ENCODE results near the gene LTN1.
A peak's percentile ranks its signal among the peaks of the same experiment; 100 is the strongest.
"Not testable (repeated sequence)": the region's sequence is repeated elsewhere in the genome, so short reads cannot be mapped to it uniquely, and the experiment has no call there.

Gene LTN1

GRCh38 chr21:28979092-28979491 is 13.6 kb downstream of the LTN1 start:
- DNase-seq = no peak

GRCh38 chr21:28975397-28975796 is 17.3 kb downstream of the LTN1 start:
- no peak for DNase-seq

- no peak for DNase-seq
Measured at GRCh38 chr21:28974531-28975227, 18.0 kb downstream of the LTN1 start.

GRCh38 chr21:28972398-28972797 is 20.3 kb downstream of the LTN1 start:
- no peak for DNase-seq

- DNase-seq = no peak
Measured at GRCh38 chr21:28971171-28971570, 21.5 kb downstream of the LTN1 start.

GRCh38 chr21:28963831-28964230 is 28.8 kb downstream of the LTN1 start:
- DNase-seq = no peak

GRCh38 chr21:28962465-28962864 is 30.2 kb downstream of the LTN1 start:
- no peak for DNase-seq

GRCh38 chr21:28961927-28962326 is 30.8 kb downstream of the LTN1 start:
- DNase-seq = no peak

- DNase-seq = no peak
Measured at GRCh38 chr21:28960245-28960644, 32.4 kb downstream of the LTN1 start.

- no peak for DNase-seq
Measured at GRCh38 chr21:28959367-28960099, 33.1 kb downstream of the LTN1 start.

GRCh38 chr21:28953247-28953646 is 39.4 kb downstream of the LTN1 start:
- DNase-seq = no peak

- DNase-seq = no peak
Measured at GRCh38 chr21:28952686-28953085, 40.0 kb downstream of the LTN1 start.

- no peak for DNase-seq
Measured at GRCh38 chr21:28949318-28949717, 43.4 kb downstream of the LTN1 start.

GRCh38 chr21:28944296-28944695 is 48.4 kb downstream of the LTN1 start:
- DNase-seq = no peak

- DNase-seq = no peak
Measured at GRCh38 chr21:28943631-28944030, 49.0 kb downstream of the LTN1 start.

- DNase-seq = no peak
Measured at GRCh38 chr21:28938726-28939125, 54.0 kb downstream of the LTN1 start.

GRCh38 chr21:28937737-28938136 is 54.9 kb downstream of the LTN1 start:
- no peak for DNase-seq

GRCh38 chr21:28936721-28937120 is 56.0 kb downstream of the LTN1 start:
- DNase-seq = no peak

- DNase-seq = no peak
Measured at GRCh38 chr21:28936036-28936435, 56.6 kb downstream of the LTN1 start.

- peak; percentile 2 for DNase-seq
Measured at GRCh38 chr21:28932717-28933116, 60.0 kb downstream of the LTN1 start.

- not testable (repeated sequence) for DNase-seq
Measured at GRCh38 chr21:28931708-28932372, 60.8 kb downstream of the LTN1 start.

- DNase-seq = no peak
Measured at GRCh38 chr21:28928578-28929420, 63.9 kb downstream of the LTN1 start.

GRCh38 chr21:28927130-28927529 is 65.5 kb downstream of the LTN1 start:
- DNase-seq = no peak

All from NCI-H146 (cell line).